ENCODE measurements around the gene ARL6. TPM values are rescaled to one million over a fixed set of nuclear protein-coding genes. Genes with fewer than 3 reads are reported as not detected.
A peak's percentile ranks its signal among the peaks of the same experiment; 100 is the strongest.

The ARL6 gene
- polyA plus RNA-seq (2013, experiment 1 of 2), result 5.8 TPM
- polyA plus RNA-seq (2013, experiment 2 of 2), result 7.6 TPM

- no peak within 1 kb of the TSS for H2BK12ac ChIP-seq (ENCODE audit: low read length)
- peak; percentile 82 for DNase-seq (ENCODE audit: low spot score)
- peaks cover 0 to 5% of the 10 kb centered on the region in 2 donors for H3K4me1 ChIP-seq (ENCODE audit: control insufficient read depth in 2 of 2, insufficient read depth in 1 of 2, low read depth in 1 of 2, low read length in 2 of 2)
- no peak within 1 kb of the TSS for H3K4ac ChIP-seq (ENCODE audit: low read length)
- peak within 1 kb of the TSS; percentile 55 for H2BK15ac ChIP-seq (ENCODE audit: low read length)
- peak within 1 kb of the TSS; percentile 89 to 95 for H3K4me3 ChIP-seq (ENCODE audit: low read length in 2 of 2)
- H2BK5ac ChIP-seq (ENCODE audit: low read length), result peak within 1 kb of the TSS; percentile 88
- H2AFZ ChIP-seq (ENCODE audit: low read length), result peak within 1 kb of the TSS; percentile 94
- H2BK120ac ChIP-seq (ENCODE audit: low read depth, low read length), result peak within 1 kb of the TSS; percentile 83
- peak within 1 kb of the TSS; percentile 92 for H3K27ac ChIP-seq (replicated peaks; ENCODE audit: low read length)
- peaks cover 0 to 3% of the 10 kb centered on the region in 2 donors for H3K36me3 ChIP-seq (replicated peaks in 1 of 2; ENCODE audit: control insufficient read depth in 2 of 2, insufficient read depth in 2 of 2, low read length in 2 of 2)
- peak within 1 kb of the TSS; percentile 47 for H3K23ac ChIP-seq (ENCODE audit: low read depth, low read length, poor library complexity)
- no peak within 1 kb of the TSS for H3K14ac ChIP-seq (ENCODE audit: low read length)
- H3K9me3 ChIP-seq (replicated peaks in 1 of 2; ENCODE audit: control insufficient read depth in 2 of 2, insufficient read depth in 1 of 2, low read depth in 1 of 2, low read length in 2 of 2), result no peaks in the 10 kb centered on the region
- peak within 1 kb of the TSS; percentile 85 for H3K9ac ChIP-seq (ENCODE audit: low read depth, low read length, poor library complexity)
- no peak within 1 kb of the TSS for H2AK5ac ChIP-seq (ENCODE audit: low read depth, low read length)
- peak within 1 kb of the TSS; percentile 61 for H3K4me2 ChIP-seq (ENCODE audit: insufficient read depth, low read length, poor library complexity, severe bottlenecking)
- no peaks in the 10 kb centered on the region for H3K79me1 ChIP-seq (ENCODE audit: low read depth, low read length)
- no peaks in the 10 kb centered on the region for H3K27me3 ChIP-seq (ENCODE audit: control insufficient read depth in 3 of 3, insufficient read depth in 3 of 3, low read depth in 1 of 3, low read length in 3 of 3)
- no peak within 1 kb of the TSS for H4K8ac ChIP-seq (ENCODE audit: low read depth, low read length)
- no peak within 1 kb of the TSS for H4K91ac ChIP-seq (ENCODE audit: low read depth, low read length, poor library complexity)
- peak within 1 kb of the TSS; percentile 92 for H3K18ac ChIP-seq (ENCODE audit: low read length)
- WGBS, 2 donors (ENCODE audit: extremely low coverage in 2 of 2, insufficient read length in 2 of 2, insufficient replicate concordance in 1 of 2), result no CpG with 5 or more reads among the region's 46 CpGs
Observed at GRCh38 chr3:97764407-97765238, at the start of gene ARL6. Gene ARL6 (plus strand): TSS chr3:97764758. CDS start chr3:97768108, 3,350 bp downstream.

GRCh38 chr3:97719156-97719821 lies 45.3 kb upstream of the ARL6 start:
- H2BK12ac ChIP-seq (ENCODE audit: low read length), result no peak overlapping the region
- H2AFZ ChIP-seq (ENCODE audit: low read length), result no peak overlapping the region
- H3K9me3 ChIP-seq (replicated peaks in 1 of 2; ENCODE audit: control insufficient read depth in 2 of 2, insufficient read depth in 1 of 2, low read depth in 1 of 2, low read length in 2 of 2), result no peaks in the 10 kb centered on the region
- H2BK120ac ChIP-seq (ENCODE audit: low read depth, low read length), result no peak overlapping the region
- no peak overlapping the region for H3K4me2 ChIP-seq (ENCODE audit: insufficient read depth, low read length, poor library complexity, severe bottlenecking)
- H3K4me3 ChIP-seq (ENCODE audit: low read length in 2 of 2), result no peak overlapping the region
- no peaks in the 10 kb centered on the region for H3K4me1 ChIP-seq (ENCODE audit: control insufficient read depth in 2 of 2, insufficient read depth in 1 of 2, low read depth in 1 of 2, low read length in 2 of 2)
- no peak overlapping the region for H2AK5ac ChIP-seq (ENCODE audit: low read depth, low read length)
- no peak overlapping the region for H3K23ac ChIP-seq (ENCODE audit: low read depth, low read length, poor library complexity)
- no peak overlapping the region for H3K9ac ChIP-seq (ENCODE audit: low read depth, low read length, poor library complexity)
- no peak overlapping the region for H3K4ac ChIP-seq (ENCODE audit: low read length)
- H2BK5ac ChIP-seq (ENCODE audit: low read length), result no peak overlapping the region
- H4K8ac ChIP-seq (ENCODE audit: low read depth, low read length), result no peak overlapping the region
- H3K36me3 ChIP-seq (replicated peaks in 1 of 2; ENCODE audit: control insufficient read depth in 2 of 2, insufficient read depth in 2 of 2, low read length in 2 of 2), result no peaks in the 10 kb centered on the region
- no peaks in the 10 kb centered on the region for H3K79me1 ChIP-seq (ENCODE audit: low read depth, low read length)
- H4K91ac ChIP-seq (ENCODE audit: low read depth, low read length, poor library complexity), result no peak overlapping the region
- no peak overlapping the region for H3K14ac ChIP-seq (ENCODE audit: low read length)
- H3K27ac ChIP-seq (replicated peaks; ENCODE audit: low read length), result no peak overlapping the region
- no peak overlapping the region for H3K18ac ChIP-seq (ENCODE audit: low read length)
- no peak overlapping the region for H2BK15ac ChIP-seq (ENCODE audit: low read length)
- WGBS, 2 donors (ENCODE audit: extremely low coverage in 2 of 2, insufficient read length in 2 of 2, insufficient replicate concordance in 1 of 2), result no CpG with 5 or more reads among the region's 7 CpGs
- H3K27me3 ChIP-seq (ENCODE audit: control insufficient read depth in 3 of 3, insufficient read depth in 3 of 3, low read depth in 1 of 3, low read length in 3 of 3), result no peaks in the 10 kb centered on the region
- peak; percentile 57 for DNase-seq (ENCODE audit: low spot score)

GRCh38 chr3:97720417-97720816 lies 44.1 kb upstream of the ARL6 start:
- H2AK5ac ChIP-seq (ENCODE audit: low read depth, low read length), result no peak overlapping the region

GRCh38 chr3:97721446-97721845 lies 43.1 kb upstream of the ARL6 start:
- Histone ChIP-seq H3K4ac (ENCODE audit: low read length) (no peak overlapping the region), H3K4me3 (ENCODE audit: low read length in 2 of 2) (no peak overlapping the region), H2BK120ac (ENCODE audit: low read depth, low read length) (no peak overlapping the region), H3K79me1 (ENCODE audit: low read depth, low read length) (no peaks in the 10 kb centered on the region), H3K27me3 (ENCODE audit: control insufficient read depth in 3 of 3, insufficient read depth in 3 of 3, low read depth in 1 of 3, low read length in 3 of 3) (no peaks in the 10 kb centered on the region), H2BK12ac (ENCODE audit: low read length) (no peak overlapping the region), H3K4me1 (ENCODE audit: control insufficient read depth in 2 of 2, insufficient read depth in 1 of 2, low read depth in 1 of 2, low read length in 2 of 2) (no peaks in the 10 kb centered on the region), H4K91ac (ENCODE audit: low read depth, low read length, poor library complexity) (no peak overlapping the region), H3K36me3 (replicated peaks in 1 of 2; ENCODE audit: control insufficient read depth in 2 of 2, insufficient read depth in 2 of 2, low read length in 2 of 2) (no peaks in the 10 kb centered on the region), H3K14ac (ENCODE audit: low read length) (no peak overlapping the region), H3K9ac (ENCODE audit: low read depth, low read length, poor library complexity) (no peak overlapping the region), H2AK5ac (ENCODE audit: low read depth, low read length) (no peak overlapping the region), H2BK5ac (ENCODE audit: low read length) (no peak overlapping the region), H2AFZ (ENCODE audit: low read length) (no peak overlapping the region), H3K27ac (replicated peaks; ENCODE audit: low read length) (no peak overlapping the region), H3K9me3 (replicated peaks in 1 of 2; ENCODE audit: control insufficient read depth in 2 of 2, insufficient read depth in 1 of 2, low read depth in 1 of 2, low read length in 2 of 2) (no peaks in the 10 kb centered on the region), H3K18ac (ENCODE audit: low read length) (no peak overlapping the region), H4K8ac (ENCODE audit: low read depth, low read length) (no peak overlapping the region), H2BK15ac (ENCODE audit: low read length) (no peak overlapping the region), H3K23ac (ENCODE audit: low read depth, low read length, poor library complexity) (no peak overlapping the region), H3K4me2 (ENCODE audit: insufficient read depth, low read length, poor library complexity, severe bottlenecking) (no peak overlapping the region)
- no CpG with 5 or more reads among the region's 2 CpGs for WGBS, 2 donors (ENCODE audit: extremely low coverage in 2 of 2, insufficient read length in 2 of 2, insufficient replicate concordance in 1 of 2)
- DNase-seq (ENCODE audit: low spot score), result no peak

More at GRCh38 chr3:97720417-97720816, 44.1 kb upstream of the ARL6 start:
- Histone ChIP-seq H3K36me3 (replicated peaks in 1 of 2; ENCODE audit: control insufficient read depth in 2 of 2, insufficient read depth in 2 of 2, low read length in 2 of 2) (no peaks in the 10 kb centered on the region), H2BK120ac (ENCODE audit: low read depth, low read length) (no peak overlapping the region), H3K14ac (ENCODE audit: low read length) (no peak overlapping the region), H3K27me3 (ENCODE audit: control insufficient read depth in 3 of 3, insufficient read depth in 3 of 3, low read depth in 1 of 3, low read length in 3 of 3) (no peaks in the 10 kb centered on the region), H3K23ac (ENCODE audit: low read depth, low read length, poor library complexity) (no peak overlapping the region), H4K8ac (ENCODE audit: low read depth, low read length) (no peak overlapping the region), H3K9ac (ENCODE audit: low read depth, low read length, poor library complexity) (no peak overlapping the region), H3K4me3 (ENCODE audit: low read length in 2 of 2) (no peak overlapping the region), H2BK12ac (ENCODE audit: low read length) (no peak overlapping the region), H3K4ac (ENCODE audit: low read length) (no peak overlapping the region), H3K9me3 (replicated peaks in 1 of 2; ENCODE audit: control insufficient read depth in 2 of 2, insufficient read depth in 1 of 2, low read depth in 1 of 2, low read length in 2 of 2) (no peaks in the 10 kb centered on the region), H2AFZ (ENCODE audit: low read length) (no peak overlapping the region), H3K79me1 (ENCODE audit: low read depth, low read length) (no peaks in the 10 kb centered on the region), H4K91ac (ENCODE audit: low read depth, low read length, poor library complexity) (no peak overlapping the region), H3K4me1 (ENCODE audit: control insufficient read depth in 2 of 2, insufficient read depth in 1 of 2, low read depth in 1 of 2, low read length in 2 of 2) (no peaks in the 10 kb centered on the region), H2BK5ac (ENCODE audit: low read length) (no peak overlapping the region), H3K4me2 (ENCODE audit: insufficient read depth, low read length, poor library complexity, severe bottlenecking) (no peak overlapping the region), H2BK15ac (ENCODE audit: low read length) (no peak overlapping the region), H3K18ac (ENCODE audit: low read length) (no peak overlapping the region), H3K27ac (replicated peaks; ENCODE audit: low read length) (no peak overlapping the region)
- WGBS, 2 donors (ENCODE audit: extremely low coverage in 2 of 2, insufficient read length in 2 of 2, insufficient replicate concordance in 1 of 2), result no CpG with 5 or more reads among the region's 2 CpGs
- DNase-seq (ENCODE audit: low spot score), result no peak

All from neuronal stem cell (in vitro differentiated cells).